B cell (primary cell): ENCODE data around the gene LNX1. TPM values are rescaled to one million over a fixed set of nuclear protein-coding genes. Genes with fewer than 3 reads are reported as not detected.

ENCODE experiments used
- ATAC-seq: fragments of 200-7000 bp; cut with Tn5 transposase; one replicate; pipeline ENCODE4 v1.10.0; 2021; ENCODE audit warnings: low read depth, mild to moderate bottlenecking, moderate number of reproducible peaks, moderate library complexity
- CTCF ChIA-PET: fragments of 350-600 bp; sonication (Branson Sonifier 250); formaldehyde crosslinking; loops from one replicate; lab custom pipeline; 2021; ENCODE audit warnings: antibody characterized with exemption, inconsistent platforms; lab: Charles Lee
- POLR2A ChIA-PET: fragments of 350-600 bp; sonication (Branson Sonifier 250); formaldehyde crosslinking; loops from one replicate; lab custom pipeline; 2021; ENCODE audit warnings: antibody characterized with exemption; lab: Charles Lee
- DNase-seq: peaks from one replicate; pipeline ENCODE4 v3.0.0; 2013
- H2AFZ ChIP-seq: 2 replicates; pipeline ENCODE4 v1.6.1; 2012; ENCODE audit warnings: mild to moderate bottlenecking, low read depth, low read length; ENCODE audit not compliant: insufficient read depth, poor library complexity, severe bottlenecking
- H3K27ac ChIP-seq, 2 donors: 1 replicate in 1 of 2; 2 replicates in 1 of 2; pipeline ENCODE4 v1.5.1; 2012 to 2013; ENCODE audit warnings: low read length in 2 of 2, mild to moderate bottlenecking in 2 of 2, moderate library complexity in 1 of 2
- H3K27me3 ChIP-seq, 4 experiments: fragments of 200-600 bp in 1 of 4; sonication (generic) in 1 of 4; replicated peaks in 1 of 4; 1 replicate in 2 of 4; 2 replicates in 2 of 4; pipeline versions ENCODE4 v1.6.1 to v1.7.0; 2013 to 2016; ENCODE audit warnings: low read length in 3 of 4, mild to moderate bottlenecking in 2 of 4, mixed read lengths in 1 of 4, moderate library complexity in 1 of 4; ENCODE audit not compliant: insufficient read depth in 4 of 4, control insufficient read depth in 3 of 4; ENCODE audit errors: control extremely low read depth in 1 of 4
- H3K36me3 ChIP-seq, 2 experiments: replicated peaks in 1 of 2; 1 replicate in 1 of 2; 2 replicates in 1 of 2; pipeline versions ENCODE4 v1.6.1 to v1.7.1; 2013; ENCODE audit warnings: low read length in 1 of 2; ENCODE audit not compliant: insufficient read depth in 2 of 2, control insufficient read depth in 1 of 2; ENCODE audit errors: control extremely low read depth in 1 of 2, extremely low read depth in 1 of 2
- H3K4me1 ChIP-seq, 2 donors: fragments of 200-600 bp in 1 of 2; sonication (generic) in 1 of 2; 1 replicate in 1 of 2; 2 replicates in 1 of 2; pipeline versions ENCODE4 v1.5.1 to v1.6.1; 2013 to 2017; ENCODE audit warnings: low read length in 2 of 2; ENCODE audit not compliant: control insufficient read depth in 2 of 2, insufficient read depth in 2 of 2
- H3K4me2 ChIP-seq: replicated peaks from 2 replicates; pipeline ENCODE3; 2012; ENCODE audit warnings: mild to moderate bottlenecking, low read depth, low read length; ENCODE audit not compliant: poor library complexity, severe bottlenecking
- H3K4me3 ChIP-seq, 5 experiments: fragments of 200-600 bp in 1 of 5; sonication (generic) in 1 of 5; 1 replicate in 3 of 5; 2 replicates in 2 of 5; pipeline versions ENCODE4 v1.5.1 to v1.7.0; 2011 to 2016; ENCODE audit warnings: low read length in 4 of 5, mild to moderate bottlenecking in 4 of 5, low read depth in 2 of 5, control low read depth in 1 of 5, moderate library complexity in 1 of 5; ENCODE audit not compliant: insufficient read depth in 1 of 5; ENCODE audit errors: control extremely low read depth in 1 of 5, extremely low read depth in 1 of 5
- H3K79me2 ChIP-seq: fragments of 200-600 bp; sonication (generic); one replicate; pipeline ENCODE4 v1.6.0; 2016; ENCODE audit warnings: low read length; ENCODE audit not compliant: control insufficient read depth, insufficient read depth
- H3K9ac ChIP-seq: fragments of 200-600 bp; sonication (generic); 2 replicates; pipeline ENCODE4 v1.6.1; 2017; ENCODE audit warnings: mild to moderate bottlenecking, low read length, moderate library complexity
- H3K9me3 ChIP-seq, 3 donors: one replicate each; pipeline versions ENCODE4 v1.6.1 to v1.7.1; 2013; ENCODE audit warnings: low read length in 2 of 3; ENCODE audit not compliant: control insufficient read depth in 2 of 3, insufficient read depth in 1 of 3; ENCODE audit errors: control extremely low read depth in 1 of 3
- H4K20me1 ChIP-seq: 2 replicates; pipeline ENCODE4 v1.6.0; 2012; ENCODE audit warnings: mild to moderate bottlenecking, low read length; ENCODE audit not compliant: insufficient read depth, control insufficient read depth, poor library complexity, severe bottlenecking
- H3K27ac Mint-ChIP-seq: one replicate; pipeline ENCODE4 v1.8.0; 2021; ENCODE audit warnings: mixed read lengths
- H3K27me3 Mint-ChIP-seq: one replicate; pipeline ENCODE4 v1.8.0; 2021; ENCODE audit warnings: mixed read lengths
- H3K4me1 Mint-ChIP-seq: one replicate; pipeline ENCODE4 v1.8.0; 2021; ENCODE audit warnings: mixed read lengths
- H3K4me3 Mint-ChIP-seq: one replicate; pipeline ENCODE4 v1.8.0; 2021; ENCODE audit warnings: mixed read lengths
- H3K9me3 Mint-ChIP-seq: one replicate; pipeline ENCODE4 v1.8.0; 2022; ENCODE audit warnings: mixed read lengths; ENCODE audit not compliant: insufficient read depth
- EZH2 ChIP-seq: IDR thresholded peaks from 2 replicates; pipeline ENCODE4 v1.6.1; 2012; ENCODE audit warnings: borderline replicate concordance, low read depth, mild to moderate bottlenecking, moderate library complexity, low read length; ENCODE audit not compliant: insufficient read depth, poor library complexity, severe bottlenecking
- WGBS: methylation state at CpG from one replicate; pipeline ENCODE4 v1.1.5; 2013; ENCODE audit warnings: missing lambda C conversion rate; ENCODE audit not compliant: insufficient coverage; 5-methylcytosine and 5-hydroxymethylcytosine counted together
- intact Hi-C: fragments of 100-400 bp; cut with micrococcal nuclease; formaldehyde crosslinking; loops from one replicate; pipeline ENCODE4 v1.10.0; 2022
- polyA plus RNA-seq: library from polyadenylated mRNA; depleted of rRNA; stranded (reverse); fragments of >200 nt; gene quantifications from 2 replicates; pipeline ENCODE4 v1.2.3, GENCODE V29; 2012
- total RNA-seq, 2 donors: library from RNA; stranded (reverse); fragments of 120-200 nt in 1 of 2; gene quantifications; 1 replicate in 1 of 2; 2 replicates in 1 of 2; pipeline versions ENCODE4 v1.2.3 to v1.2.4, GENCODE V29; 2013 to 2022
- TF ChIP-seq, protein P1 (sequence below): fragments of 200-600 bp; IDR thresholded peaks from one replicate; pipeline ENCODE4 v1.8.0; 2022; ENCODE audit warnings: antibody characterized with exemption, mild to moderate bottlenecking

Gene LNX1
- total and polyA plus RNA-seq, 2 donors (not counting 1 experiment from before 2014, with no cell fraction given): not detected

DNA sequence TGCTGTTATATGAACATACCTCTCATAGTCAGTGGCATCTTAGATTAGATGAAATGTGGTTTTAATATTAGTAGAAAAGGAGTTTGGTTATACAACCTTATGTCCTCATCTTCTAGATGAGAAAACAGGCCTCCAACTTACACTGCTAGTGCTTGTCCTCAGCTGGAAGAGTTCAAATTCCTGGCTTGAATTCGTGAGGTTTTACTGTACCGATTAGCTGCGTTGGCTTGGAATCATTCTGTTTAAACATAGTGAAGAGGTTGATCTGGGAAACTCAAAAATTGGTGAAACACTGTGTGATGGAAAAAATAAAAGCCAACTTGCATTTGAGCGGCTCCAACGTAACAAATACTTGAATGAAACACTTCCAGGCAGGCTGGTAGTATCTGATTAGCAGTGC lies 81.0 kb downstream of the LNX1 start:
- no peak overlapping the region for H3K27ac Mint-ChIP-seq
- CTCF ChIA-PET: no interaction called here
- no peaks in the 10 kb centered on the region for H3K36me3 ChIP-seq
- no peaks in the 10 kb centered on the region for H3K4me1 Mint-ChIP-seq
- no peaks in the 10 kb centered on the region for H3K9me3 Mint-ChIP-seq
- H3K4me2 ChIP-seq: no peak overlapping the region
- H3K4me3 ChIP-seq: no peak overlapping the region
- no peak for TF ChIP-seq EZH2
- TF ChIP-seq, protein P1, sequence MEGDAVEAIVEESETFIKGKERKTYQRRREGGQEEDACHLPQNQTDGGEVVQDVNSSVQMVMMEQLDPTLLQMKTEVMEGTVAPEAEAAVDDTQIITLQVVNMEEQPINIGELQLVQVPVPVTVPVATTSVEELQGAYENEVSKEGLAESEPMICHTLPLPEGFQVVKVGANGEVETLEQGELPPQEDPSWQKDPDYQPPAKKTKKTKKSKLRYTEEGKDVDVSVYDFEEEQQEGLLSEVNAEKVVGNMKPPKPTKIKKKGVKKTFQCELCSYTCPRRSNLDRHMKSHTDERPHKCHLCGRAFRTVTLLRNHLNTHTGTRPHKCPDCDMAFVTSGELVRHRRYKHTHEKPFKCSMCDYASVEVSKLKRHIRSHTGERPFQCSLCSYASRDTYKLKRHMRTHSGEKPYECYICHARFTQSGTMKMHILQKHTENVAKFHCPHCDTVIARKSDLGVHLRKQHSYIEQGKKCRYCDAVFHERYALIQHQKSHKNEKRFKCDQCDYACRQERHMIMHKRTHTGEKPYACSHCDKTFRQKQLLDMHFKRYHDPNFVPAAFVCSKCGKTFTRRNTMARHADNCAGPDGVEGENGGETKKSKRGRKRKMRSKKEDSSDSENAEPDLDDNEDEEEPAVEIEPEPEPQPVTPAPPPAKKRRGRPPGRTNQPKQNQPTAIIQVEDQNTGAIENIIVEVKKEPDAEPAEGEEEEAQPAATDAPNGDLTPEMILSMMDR: no peak
- no peak overlapping the region for H3K27ac ChIP-seq
- ATAC-seq: no peak
- 93% methylated on average over 2 of the region's 5 CpGs for WGBS
- DNase-seq: no peak
- H3K4me3 Mint-ChIP-seq: no peak overlapping the region
- H3K4me1 ChIP-seq: no peaks in the 10 kb centered on the region
- H3K79me2 ChIP-seq: no peaks in the 10 kb centered on the region
- no peaks in the 10 kb centered on the region for H3K9me3 ChIP-seq
- intact Hi-C loops: no loop called here
- H3K9ac ChIP-seq: no peak overlapping the region
- no peaks in the 10 kb centered on the region for H4K20me1 ChIP-seq
- peaks cover 21% of the 10 kb centered on the region for H3K27me3 Mint-ChIP-seq
- H2AFZ ChIP-seq: no peak overlapping the region
- peaks cover 0 to 3% (median 0%) of the 10 kb centered on the region in 4 experiments for H3K27me3 ChIP-seq
- POLR2A ChIA-PET: no interaction called here

DNA sequence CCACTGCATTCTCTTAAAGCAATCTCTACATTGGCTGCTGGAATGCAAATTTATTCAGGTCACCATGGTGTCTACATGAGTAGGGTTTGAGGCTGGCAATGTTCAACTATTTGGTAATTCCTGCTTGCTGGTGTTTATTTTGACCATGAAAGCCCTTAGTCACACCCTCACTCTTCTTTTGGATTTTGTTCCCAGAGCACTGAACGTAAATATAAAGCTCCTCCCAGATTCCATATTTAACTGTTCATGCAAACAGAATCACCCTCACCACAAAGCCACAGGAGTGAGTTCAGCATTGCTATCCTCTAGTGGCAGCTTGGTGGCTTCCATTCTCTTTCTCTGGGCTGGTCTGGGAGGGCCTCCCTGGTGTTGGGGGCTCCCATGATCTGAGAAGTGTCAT lies 82.8 kb downstream of the LNX1 start:
- CTCF ChIA-PET: no interaction called here
- Histone ChIP-seq H3K79me2 (no peaks in the 10 kb centered on the region), H3K4me1 (no peaks in the 10 kb centered on the region), H3K36me3 (no peaks in the 10 kb centered on the region), H3K9me3 (no peaks in the 10 kb centered on the region), H3K27ac (no peak overlapping the region), H4K20me1 (no peaks in the 10 kb centered on the region), H3K4me2 (no peak overlapping the region), H2AFZ (no peak overlapping the region), H3K4me3 (no peak overlapping the region), H3K9ac (no peak overlapping the region), H3K27me3 (peaks cover 0 to 3% (median 0%) of the 10 kb centered on the region in 4 experiments)
- no peak overlapping the region for H3K4me3 Mint-ChIP-seq
- peaks cover 16% of the 10 kb centered on the region for H3K27me3 Mint-ChIP-seq
- ATAC-seq (no peak), DNase-seq (no peak)
- no peak overlapping the region for H3K27ac Mint-ChIP-seq
- no peaks in the 10 kb centered on the region for H3K9me3 Mint-ChIP-seq
- POLR2A ChIA-PET: no interaction called here
- intact Hi-C loops: no loop called here
- 40% methylated on average over 1 of the region's 1 CpG for WGBS
- H3K4me1 Mint-ChIP-seq: no peaks in the 10 kb centered on the region
- TF ChIP-seq, protein P1: no peak
- TF ChIP-seq EZH2: no peak
